ENCODE results near the gene CADPS. TPM values are rescaled to one million over a fixed set of nuclear protein-coding genes. Genes with fewer than 3 reads are reported as not detected.

CADPS gene
- total RNA-seq, 1 donor, result not detected

- no peak for DNase-seq (ENCODE audit: low read depth in 2 of 3, low spot score in 2 of 3)
These were observed 309.1 kb downstream of the CADPS start for GRCh38 chr3:62566022-62566557.

GRCh38 chr3:62562596-62562995 lies 312.6 kb downstream of the CADPS start:
- DNase-seq (ENCODE audit: low read depth in 2 of 3, low spot score in 2 of 3), result no peak

GRCh38 chr3:62562017-62562416 lies 313.2 kb downstream of the CADPS start:
- no peak for DNase-seq (ENCODE audit: low read depth in 2 of 3, low spot score in 2 of 3)

GRCh38 chr3:62559831-62560445 lies 315.3 kb downstream of the CADPS start:
- peak in 1 of 3 donors; percentile 7 for DNase-seq (ENCODE audit: low read depth in 2 of 3, low spot score in 2 of 3)

GRCh38 chr3:62558549-62559112 lies 316.6 kb downstream of the CADPS start:
- peak in 1 of 3 donors; percentile 24 for DNase-seq (ENCODE audit: low read depth in 2 of 3, low spot score in 2 of 3)

- DNase-seq (ENCODE audit: low read depth in 2 of 3, low spot score in 2 of 3), result no peak
These were observed 317.2 kb downstream of the CADPS start for GRCh38 chr3:62557983-62558382.

GRCh38 chr3:62557450-62557849 lies 317.8 kb downstream of the CADPS start:
- DNase-seq (ENCODE audit: low read depth in 2 of 3, low spot score in 2 of 3), result no peak

GRCh38 chr3:62556121-62556815 lies 318.9 kb downstream of the CADPS start:
- DNase-seq (ENCODE audit: low read depth in 2 of 3, low spot score in 2 of 3), result no peak

- DNase-seq (ENCODE audit: low read depth in 2 of 3, low spot score in 2 of 3), result no peak
These were observed 320.9 kb downstream of the CADPS start for GRCh38 chr3:62554264-62554799.

GRCh38 chr3:62553811-62554210 lies 321.4 kb downstream of the CADPS start:
- no peak for DNase-seq (ENCODE audit: low read depth in 2 of 3, low spot score in 2 of 3)

- no peak for DNase-seq (ENCODE audit: low read depth in 2 of 3, low spot score in 2 of 3)
These were observed 323.7 kb downstream of the CADPS start for GRCh38 chr3:62551556-62551955.

GRCh38 chr3:62550439-62550838 lies 324.8 kb downstream of the CADPS start:
- DNase-seq (ENCODE audit: low read depth in 2 of 3, low spot score in 2 of 3), result no peak

- no peak for DNase-seq (ENCODE audit: low read depth in 2 of 3, low spot score in 2 of 3)
These were observed 326.5 kb downstream of the CADPS start for GRCh38 chr3:62548528-62549205.

GRCh38 chr3:62546266-62546665 lies 328.9 kb downstream of the CADPS start:
- DNase-seq (ENCODE audit: low read depth in 2 of 3, low spot score in 2 of 3), result no peak

- no peak for DNase-seq (ENCODE audit: low read depth in 2 of 3, low spot score in 2 of 3)
These were observed 333.0 kb downstream of the CADPS start for GRCh38 chr3:62542185-62542584.

GRCh38 chr3:62539762-62540161 lies 335.5 kb downstream of the CADPS start:
- no peak for DNase-seq (ENCODE audit: low read depth in 2 of 3, low spot score in 2 of 3)

- DNase-seq (ENCODE audit: low read depth in 2 of 3, low spot score in 2 of 3), result no peak
These were observed 336.4 kb downstream of the CADPS start for GRCh38 chr3:62538691-62539356.

- DNase-seq (ENCODE audit: low read depth in 2 of 3, low spot score in 2 of 3), result no peak
These were observed 340.9 kb downstream of the CADPS start for GRCh38 chr3:62534326-62534725.

GRCh38 chr3:62532796-62533195 lies 342.4 kb downstream of the CADPS start:
- no peak for DNase-seq (ENCODE audit: low read depth in 2 of 3, low spot score in 2 of 3)

- no peak for DNase-seq (ENCODE audit: low read depth in 2 of 3, low spot score in 2 of 3)
These were observed 343.2 kb downstream of the CADPS start for GRCh38 chr3:62531981-62532380.

GRCh38 chr3:62531493-62531892 lies 343.7 kb downstream of the CADPS start:
- DNase-seq (ENCODE audit: low read depth in 2 of 3, low spot score in 2 of 3), result no peak

Measured in hematopoietic multipotent progenitor cell (in vitro differentiated cells).